HG02970 (cell line): ENCODE data around the gene OGFOD1.
A peak's percentile ranks its signal among the peaks of the same experiment; 100 is the strongest.

Experiments
- ATAC-seq: cut with Tn5 transposase; IDR thresholded peaks from one replicate; pipeline ENCODE4 v1.9.1; 2021; ENCODE audit warnings: mild to moderate bottlenecking, moderate library complexity, moderate number of reproducible peaks; ENCODE audit not compliant: unreplicated experiment, low FRiP score

Gene OGFOD1

GRCh38 chr16:56450986-56451752, at the start of gene OGFOD1, which contains the start of gene NUDT21:
OGFOD1 (plus strand) TSS chr16:56451554; CDS start chr16:56451613, 59 bp downstream.
NUDT21 (minus strand) TSS chr16:56451332; CDS start chr16:56451202, 130 bp downstream.
- peak; percentile 96 for ATAC-seq

- no peak for ATAC-seq
Observed at GRCh38 chr16:56405977-56406672, 45.2 kb upstream of the OGFOD1 start.

GRCh38 chr16:56408379-56409098, 42.8 kb upstream of the OGFOD1 start:
- no peak for ATAC-seq

GRCh38 chr16:56409195-56409594, 42.2 kb upstream of the OGFOD1 start:
- no peak for ATAC-seq

GRCh38 chr16:56411123-56411522, 40.2 kb upstream of the OGFOD1 start:
- ATAC-seq, result no peak

GRCh38 chr16:56411624-56412023, 39.7 kb upstream of the OGFOD1 start:
- no peak for ATAC-seq

GRCh38 chr16:56413381-56413780, 38.0 kb upstream of the OGFOD1 start:
- no peak for ATAC-seq

- no peak for ATAC-seq
Observed at GRCh38 chr16:56414366-56414765, 37.0 kb upstream of the OGFOD1 start.

- ATAC-seq, result no peak
Observed at GRCh38 chr16:56415875-56416274, 35.5 kb upstream of the OGFOD1 start.

GRCh38 chr16:56417138-56417537, 34.2 kb upstream of the OGFOD1 start:
- ATAC-seq, result no peak

GRCh38 chr16:56419740-56420548, 31.4 kb upstream of the OGFOD1 start:
- ATAC-seq, result no peak

GRCh38 chr16:56420613-56421012, 30.7 kb upstream of the OGFOD1 start:
- no peak for ATAC-seq

- no peak for ATAC-seq
Observed at GRCh38 chr16:56421313-56421712, 30.0 kb upstream of the OGFOD1 start.

GRCh38 chr16:56421976-56422669, 29.2 kb upstream of the OGFOD1 start:
- ATAC-seq, result no peak

- ATAC-seq, result no peak
Observed at GRCh38 chr16:56422896-56423441, 28.4 kb upstream of the OGFOD1 start.

GRCh38 chr16:56423584-56424403, 27.6 kb upstream of the OGFOD1 start:
- ATAC-seq, result no peak

- ATAC-seq, result no peak
Observed at GRCh38 chr16:56424404-56424764, 27.0 kb upstream of the OGFOD1 start.

- peak; percentile 24 for ATAC-seq
Observed at GRCh38 chr16:56424791-56425438, 26.4 kb upstream of the OGFOD1 start.
